ENCODE data around the gene EHMT1. TPM values are rescaled to one million over a fixed set of nuclear protein-coding genes. Genes with fewer than 3 reads are reported as not detected.
A peak's percentile ranks its signal among the peaks of the same experiment; 100 is the strongest.

The EHMT1 gene
- total RNA-seq, 1 donor from 2014 or later, result 27.3 TPM

- no peak for DNase-seq (ENCODE audit: low read depth)
Observed at GRCh38 chr9:137817236-137818200, 198.7 kb downstream of the EHMT1 start.

DNA sequence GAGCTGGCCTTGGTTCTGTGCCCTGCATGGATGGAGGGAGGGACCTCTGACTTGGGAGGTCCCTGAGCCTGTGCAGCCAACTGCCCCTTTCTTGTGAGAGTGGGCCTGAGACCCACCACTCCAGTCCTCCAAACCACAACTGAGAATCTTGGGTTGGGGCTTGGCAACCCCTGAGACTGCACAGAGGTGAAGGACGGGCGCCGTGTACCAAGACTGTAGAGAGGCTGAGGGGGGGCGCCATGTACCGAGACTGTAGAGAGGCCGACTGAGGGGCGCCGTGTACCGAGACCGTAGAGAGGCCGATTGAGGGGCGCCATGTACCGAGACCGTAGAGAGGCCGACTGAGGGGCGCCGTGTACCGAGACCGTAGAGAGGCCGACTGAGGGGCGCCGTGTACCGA lies 199.5 kb downstream of the EHMT1 start:
- no peak for DNase-seq (ENCODE audit: low read depth)

DNA sequence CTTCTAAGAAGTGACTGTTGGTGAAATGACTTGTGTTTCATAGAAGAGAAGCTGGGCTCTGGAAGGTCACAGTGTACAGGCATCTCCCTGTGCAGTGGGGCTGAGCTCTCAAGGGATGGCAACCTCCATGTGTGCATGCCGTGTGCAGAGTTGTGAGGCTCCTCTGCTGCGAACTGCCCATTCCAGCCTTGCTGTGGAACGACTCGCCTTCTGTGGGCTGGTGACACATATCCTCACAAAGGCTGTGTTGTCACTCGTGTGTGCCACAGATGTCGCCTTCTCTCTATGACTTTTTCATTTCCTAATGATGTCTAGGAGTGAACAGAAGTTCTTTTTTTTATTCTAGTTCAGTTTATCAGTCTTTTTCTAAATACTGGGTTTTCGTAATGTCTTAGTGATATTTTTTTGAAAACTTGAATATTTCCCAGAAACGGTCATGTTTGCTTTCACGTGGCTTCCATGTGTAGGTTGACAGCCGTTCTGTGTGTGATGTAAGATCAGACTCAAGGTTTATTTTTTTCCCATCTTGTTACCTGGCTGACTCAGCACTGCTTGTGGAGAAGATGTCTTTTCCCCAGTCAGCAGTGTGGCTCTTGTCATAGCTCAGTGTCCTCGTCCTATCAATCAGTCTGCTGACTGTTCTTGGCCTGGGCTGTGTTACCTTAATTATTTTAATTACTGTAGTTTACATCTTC lies 201.5 kb downstream of the EHMT1 start:
- DNase-seq (ENCODE audit: low read depth), result peak; percentile 17

- no peak for DNase-seq (ENCODE audit: low read depth)
Observed at GRCh38 chr9:137823986-137824771, 205.4 kb downstream of the EHMT1 start.

DNA sequence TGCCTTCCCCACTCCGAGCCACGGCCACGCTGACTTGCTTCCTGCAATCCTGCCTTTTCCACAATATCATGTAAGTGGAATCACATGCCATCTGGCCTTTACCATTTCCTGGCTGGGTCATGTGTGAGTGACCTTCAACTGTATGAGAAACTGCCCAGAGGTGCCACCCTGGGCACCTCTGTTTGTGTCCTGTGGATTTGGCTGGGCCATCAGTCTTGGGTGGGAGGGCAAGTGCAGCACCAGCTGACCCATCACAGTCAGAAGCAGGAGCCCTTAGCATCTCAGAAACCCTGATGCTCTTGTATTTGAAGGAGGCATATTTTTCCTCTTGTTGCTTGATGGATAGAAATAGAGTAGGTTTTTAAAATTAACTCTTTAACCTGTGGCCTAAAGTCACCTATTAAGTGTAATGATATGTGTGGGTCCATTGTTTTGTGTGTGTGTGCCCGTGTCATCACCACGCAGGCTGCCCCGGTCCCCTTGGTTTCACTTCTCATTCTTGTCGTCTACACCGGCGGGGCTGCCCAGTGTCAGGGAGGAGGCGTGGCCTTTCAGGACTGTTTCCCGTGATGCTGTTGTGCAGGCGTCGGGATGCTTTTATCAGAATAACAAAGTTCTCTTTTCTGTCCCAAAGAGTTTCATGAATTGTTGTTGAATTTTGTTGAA lies 206.7 kb downstream of the EHMT1 start:
- DNase-seq (ENCODE audit: low read depth), result no peak

- DNase-seq (ENCODE audit: low read depth), result no peak
Observed at GRCh38 chr9:137827908-137828526, 209.2 kb downstream of the EHMT1 start.

GRCh38 chr9:137828527-137829259 lies 209.9 kb downstream of the EHMT1 start:
- DNase-seq (ENCODE audit: low read depth), result peak; percentile 89

GRCh38 chr9:137829260-137829996 lies 210.6 kb downstream of the EHMT1 start:
- no peak for DNase-seq (ENCODE audit: low read depth)

DNA sequence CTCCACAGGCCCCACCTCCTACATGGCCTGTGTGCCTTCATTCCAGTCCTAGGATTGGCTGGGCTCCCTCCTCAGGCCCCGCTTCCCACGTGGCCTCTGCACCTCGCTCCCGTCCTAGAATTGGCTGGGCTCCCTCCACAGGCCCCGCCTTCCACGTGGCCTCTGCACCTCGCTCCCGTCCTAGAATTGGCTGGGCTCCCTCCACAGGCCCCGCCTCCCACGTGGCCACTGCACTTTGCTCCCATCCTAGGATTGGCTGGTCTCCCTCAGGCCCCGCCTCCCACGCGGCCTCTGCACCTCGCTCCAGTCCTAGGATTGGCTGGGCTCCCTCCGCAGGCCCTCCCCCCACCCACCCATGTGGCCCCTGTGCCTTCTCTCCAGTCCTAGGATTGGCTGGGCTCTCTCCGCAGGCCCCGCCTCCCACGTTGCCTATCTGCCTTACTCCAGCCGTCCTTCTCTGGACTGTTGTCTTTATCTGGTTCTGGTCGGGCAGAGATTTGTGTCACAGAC lies 213.4 kb downstream of the EHMT1 start:
- DNase-seq (ENCODE audit: low read depth), result no peak

DNA sequence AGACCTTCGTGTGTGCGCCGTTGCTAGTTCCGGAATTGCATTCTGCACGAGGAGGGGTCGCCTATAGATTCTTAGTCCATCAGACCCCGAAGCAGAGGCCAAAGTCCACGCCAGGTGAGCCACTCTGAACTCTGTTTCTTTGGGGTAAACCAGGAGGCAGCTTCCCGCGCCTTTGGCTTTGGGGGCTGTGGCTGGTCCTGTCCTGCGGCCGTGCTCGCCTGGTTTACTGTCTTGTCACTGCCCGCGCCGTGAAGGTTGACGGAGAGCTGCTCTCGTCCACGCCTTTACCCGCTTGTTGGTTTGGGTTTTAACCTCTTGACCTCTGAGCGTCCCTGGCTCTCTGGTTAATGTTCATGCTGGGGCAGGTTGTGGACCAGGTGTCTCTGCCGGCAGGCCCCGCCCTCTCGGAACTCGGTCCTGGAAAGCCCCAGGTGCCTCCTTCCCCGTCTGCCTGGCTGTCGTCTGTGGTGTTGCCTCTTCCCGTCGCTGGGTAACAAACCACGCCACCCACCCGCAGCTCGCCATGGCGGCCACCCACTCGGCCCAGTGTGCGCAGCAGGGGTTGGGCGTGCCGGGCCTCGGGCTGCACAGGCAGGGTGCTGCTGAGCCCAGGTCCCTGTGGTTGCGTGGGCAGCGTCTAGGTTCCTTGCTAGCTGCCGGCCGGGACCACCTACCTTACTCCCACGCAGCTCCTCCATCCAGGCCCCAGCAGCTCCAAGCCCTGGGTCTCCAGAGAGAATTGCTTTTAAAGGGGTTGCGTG lies 214.2 kb downstream of the EHMT1 start:
- DNase-seq (ENCODE audit: low read depth), result no peak

GRCh38 chr9:137833721-137834613 lies 215.2 kb downstream of the EHMT1 start:
- no peak for DNase-seq (ENCODE audit: low read depth)

DNA sequence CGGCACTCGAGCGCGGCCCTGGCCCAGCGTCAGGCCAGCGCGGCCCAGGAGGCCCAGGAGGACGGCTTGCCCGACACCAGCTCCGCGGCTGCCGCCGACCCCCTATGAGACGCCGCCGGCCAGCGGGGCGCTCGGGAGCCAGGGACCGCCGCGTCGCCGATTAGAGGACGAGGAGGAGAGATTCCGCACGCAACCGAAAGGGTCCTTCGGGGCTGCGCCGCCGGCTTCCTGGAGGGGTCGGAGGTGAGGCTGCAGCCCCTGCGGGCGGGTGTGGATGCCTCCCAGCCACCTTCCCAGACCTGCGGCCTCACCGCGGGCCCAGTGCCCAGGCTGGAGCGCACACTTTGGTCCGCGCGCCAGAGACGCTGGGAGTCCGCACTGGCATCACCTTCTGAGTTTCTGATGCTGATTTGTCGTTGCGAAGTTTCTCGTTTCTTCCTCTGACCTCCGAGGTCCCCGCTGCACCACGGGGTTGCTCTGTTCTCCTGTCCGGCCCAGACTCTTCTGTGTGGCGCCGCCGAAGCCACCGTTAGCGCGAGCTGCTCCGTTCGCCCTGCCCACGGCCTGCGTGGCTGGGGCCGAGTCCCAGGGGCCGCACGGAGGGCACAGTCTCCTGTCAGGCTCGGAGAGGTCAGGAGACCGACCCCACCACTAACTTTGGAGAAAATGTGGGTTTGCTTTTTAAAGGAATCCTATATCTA lies 216.2 kb downstream of the EHMT1 start:
- no peak for DNase-seq (ENCODE audit: low read depth)

- no peak for DNase-seq (ENCODE audit: low read depth)
Observed at GRCh38 chr9:137836151-137836830, 217.5 kb downstream of the EHMT1 start.

- peak; percentile 68 for DNase-seq (ENCODE audit: low read depth)
Observed at GRCh38 chr9:137836831-137837241, 218.0 kb downstream of the EHMT1 start.

- DNase-seq (ENCODE audit: low read depth), result no peak
Observed at GRCh38 chr9:137837345-137838278, 218.8 kb downstream of the EHMT1 start.

Measured in myocyte (in vitro differentiated cells).